H1 (cell line): ENCODE measurements around the gene LMO2. TPM values are rescaled to one million over a fixed set of nuclear protein-coding genes. Genes with fewer than 3 reads are reported as not detected.

Experiments used
- CTCF ChIA-PET: fragments of 300-600 bp; sonication (Branson Sonifier 250); formaldehyde crosslinking; loops from one replicate; lab custom pipeline; 2021; ENCODE audit not compliant: partially characterized antibody; lab: Charles Lee
- POLR2A ChIA-PET: fragments of 300-600 bp; sonication (Branson Sonifier 250); formaldehyde crosslinking; loops from one replicate; lab custom pipeline; 2021; ENCODE audit warnings: inconsistent platforms; ENCODE audit not compliant: partially characterized antibody; lab: Charles Lee
- DNase-seq, 2 experiments: peaks; one replicate each; pipeline versions ENCODE4 v3.0.0 to v3.0.0-alpha.2; 2010 to 2022; ENCODE audit warnings: low spot score in 2 of 2, low read depth in 1 of 2, mixed read lengths in 1 of 2
- FAIRE-seq: peaks from 2 replicates; lab custom pipeline; 2011; peaks lifted over from hg19 to GRCh38; lab: Jason Lieb, UNC
- H2AFZ ChIP-seq: 2 replicates; pipeline ENCODE4 v1.8.1; 2012; ENCODE audit warnings: low read length, inconsistent platforms
- H2AK5ac ChIP-seq: 2 replicates; pipeline ENCODE4 v1.6.1; 2013; ENCODE audit warnings: low read depth, low read length
- H2BK120ac ChIP-seq: replicated peaks from 2 replicates; pipeline ENCODE3; 2013; ENCODE audit warnings: low read depth, low read length, inconsistent platforms
- H2BK12ac ChIP-seq: 2 replicates; pipeline ENCODE4 v1.6.1; 2013; ENCODE audit warnings: low read depth, low read length
- H2BK15ac ChIP-seq: 2 replicates; pipeline ENCODE4 v1.6.1; 2013; ENCODE audit warnings: low read length
- H2BK20ac ChIP-seq: 2 replicates; pipeline ENCODE4 v1.6.1; 2013; ENCODE audit warnings: low read length
- H2BK5ac ChIP-seq: 2 replicates; pipeline ENCODE4 v1.6.1; 2013; ENCODE audit warnings: low read depth, low read length
- H3K14ac ChIP-seq: 2 replicates; pipeline ENCODE4 v1.6.1; 2013; ENCODE audit warnings: inconsistent platforms; ENCODE audit not compliant: insufficient read length
- H3K18ac ChIP-seq: 2 replicates; pipeline ENCODE4 v1.6.1; 2013; ENCODE audit warnings: low read length; ENCODE audit errors: extremely low read depth
- H3K23ac ChIP-seq: 2 replicates; pipeline ENCODE4 v1.6.1; 2013; ENCODE audit warnings: inconsistent platforms; ENCODE audit not compliant: insufficient read length
- H3K23me2 ChIP-seq: 2 replicates; pipeline ENCODE4 v1.6.1; 2013; ENCODE audit warnings: low read depth, low read length
- H3K27ac ChIP-seq: 2 replicates; pipeline ENCODE4 v1.6.1; 2011; ENCODE audit warnings: low read depth, low read length, inconsistent platforms
- H3K27me3 ChIP-seq, 4 experiments: replicated peaks in 1 of 4; 1 replicate in 1 of 4; 2 replicates in 3 of 4; pipeline versions ENCODE4 v1.6.1 to v1.8.1; 2011 to 2013; ENCODE audit warnings: low read length in 3 of 4, mild to moderate bottlenecking in 3 of 4, inconsistent platforms in 2 of 4, mixed read lengths in 2 of 4, moderate library complexity in 1 of 4; ENCODE audit not compliant: control insufficient read depth in 3 of 4, insufficient read depth in 3 of 4; ENCODE audit errors: extremely low read depth in 1 of 4
- H3K36me3 ChIP-seq, 4 experiments: 2 replicates each; pipeline versions ENCODE4 v1.6.1 to v1.8.1; 2011 to 2013; ENCODE audit warnings: mild to moderate bottlenecking in 4 of 4, low read length in 3 of 4, moderate library complexity in 2 of 4, control low read depth in 1 of 4, inconsistent platforms in 1 of 4; ENCODE audit not compliant: insufficient read depth in 4 of 4, control insufficient read depth in 2 of 4
- H3K4ac ChIP-seq: replicated peaks from 2 replicates; pipeline ENCODE3; 2013; ENCODE audit warnings: low read length, low read depth, mixed read lengths, inconsistent platforms; ENCODE audit not compliant: insufficient read length
- H3K4me1 ChIP-seq, 4 experiments: replicated peaks in 1 of 4; 1 replicate in 1 of 4; 2 replicates in 3 of 4; pipeline versions ENCODE4 v1.6.1 to v1.8.1; 2011 to 2013; ENCODE audit warnings: low read length in 3 of 4, inconsistent platforms in 2 of 4, mixed read lengths in 1 of 4; ENCODE audit not compliant: insufficient read depth in 4 of 4, control insufficient read depth in 3 of 4
- H3K4me2 ChIP-seq, 2 experiments: 2 replicates each; pipeline versions ENCODE4 v1.6.1 to v1.8.1; 2011 to 2013; ENCODE audit warnings: low read depth in 2 of 2, low read length in 2 of 2, control low read depth in 1 of 2, inconsistent platforms in 1 of 2, mild to moderate bottlenecking in 1 of 2; ENCODE audit not compliant: insufficient read depth in 1 of 2
- H3K4me3 ChIP-seq, 4 experiments: fragments of 200-600, 300-600 bp in 1 of 4; sonication (generic), shearing (Covaris generic), sonication (Bioruptor Twin) in 1 of 4; 2 replicates each; pipeline versions ENCODE4 v1.5.1 to v1.8.1; 2011 to 2016; ENCODE audit warnings: low read length in 4 of 4, low read depth in 3 of 4, control low read depth in 2 of 4, inconsistent platforms in 2 of 4, mild to moderate bottlenecking in 2 of 4, mixed read lengths in 1 of 4, moderate library complexity in 1 of 4; ENCODE audit not compliant: insufficient read depth in 2 of 4; ENCODE audit errors: extremely low read depth in 1 of 4
- H3K56ac ChIP-seq: replicated peaks from 2 replicates; pipeline ENCODE3; 2013; ENCODE audit warnings: low read depth, mild to moderate bottlenecking, mixed read lengths, low read length, inconsistent platforms; ENCODE audit not compliant: insufficient read length
- H3K79me1 ChIP-seq: 2 replicates; pipeline ENCODE4 v1.6.1; 2013; ENCODE audit warnings: low read depth, low read length, control low read depth
- H3K79me2 ChIP-seq, 2 experiments: 2 replicates each; pipeline versions ENCODE4 v1.6.1 to v1.8.1; 2012 to 2013; ENCODE audit warnings: low read length in 2 of 2, mild to moderate bottlenecking in 2 of 2, inconsistent platforms in 1 of 2; ENCODE audit not compliant: insufficient read depth in 2 of 2, control insufficient read depth in 1 of 2
- H3K9ac ChIP-seq, 4 experiments: replicated peaks in 1 of 4; 1 replicate in 1 of 4; 2 replicates in 3 of 4; pipeline versions ENCODE4 v1.6.1 to v1.8.1; 2011 to 2013; ENCODE audit warnings: low read depth in 3 of 4, low read length in 3 of 4, control low read depth in 2 of 4, mild to moderate bottlenecking in 2 of 4, moderate library complexity in 2 of 4, inconsistent platforms in 1 of 4; ENCODE audit errors: extremely low read depth in 1 of 4
- H3K9me3 ChIP-seq, 2 experiments: 2 replicates each; pipeline versions ENCODE4 v1.6.1 to v1.8.1; 2012 to 2013; ENCODE audit warnings: mild to moderate bottlenecking in 2 of 2, moderate library complexity in 2 of 2, control low read depth in 1 of 2, inconsistent platforms in 1 of 2, low read depth in 1 of 2, low read length in 1 of 2, mixed read lengths in 1 of 2; ENCODE audit not compliant: insufficient read depth in 2 of 2
- H4K20me1 ChIP-seq, 2 experiments: replicated peaks in 1 of 2; 2 replicates each; pipeline versions ENCODE3 to v1.8.1; 2011 to 2013; ENCODE audit warnings: inconsistent platforms in 2 of 2, low read length in 2 of 2, mild to moderate bottlenecking in 1 of 2; ENCODE audit not compliant: insufficient read depth in 2 of 2, control insufficient read depth in 1 of 2
- H4K5ac ChIP-seq: 2 replicates; pipeline ENCODE4 v1.6.1; 2013; ENCODE audit warnings: low read length, low read depth, mixed read lengths, inconsistent platforms; ENCODE audit not compliant: insufficient read length
- H4K8ac ChIP-seq: 2 replicates; pipeline ENCODE4 v1.8.0; 2013; ENCODE audit warnings: mild to moderate bottlenecking, moderate library complexity, low read length, inconsistent platforms; ENCODE audit not compliant: insufficient read depth; ENCODE audit errors: extremely low read depth
- H4K91ac ChIP-seq: replicated peaks from 2 replicates; pipeline ENCODE3; 2013; ENCODE audit warnings: low read length, mixed read lengths, inconsistent platforms; ENCODE audit not compliant: insufficient read length
- ASH2L ChIP-seq: fragments of 200-600, 300-600 bp; sonication (generic); IDR thresholded peaks from one replicate; pipeline ENCODE4 v1.7.1; 2017; ENCODE audit warnings: low read length
- CEBPB ChIP-seq: IDR thresholded peaks from 2 replicates; pipeline ENCODE4 v1.6.1; 2012; ENCODE audit warnings: low read depth, low read length
- CTBP2 ChIP-seq: IDR thresholded peaks from 2 replicates; pipeline ENCODE4 v1.7.0; 2011; ENCODE audit warnings: borderline replicate concordance, mild to moderate bottlenecking, moderate library complexity, mixed read lengths, low read length; ENCODE audit not compliant: insufficient read depth, insufficient read length
- EZH2 ChIP-seq: fragments of 200-600 bp; sonication (generic); IDR thresholded peaks from 2 replicates; pipeline ENCODE4 v1.7.1; 2012; ENCODE audit warnings: low read depth, mild to moderate bottlenecking, moderate library complexity, low read length, inconsistent platforms; ENCODE audit not compliant: severe bottlenecking
- RAD21 ChIP-seq, 2 experiments: IDR thresholded peaks in 1 of 2; conservative IDR thresholded peaks in 1 of 2; 2 replicates each; pipeline ENCODE4 v1.6.1; 2011; ENCODE audit warnings: low read depth in 2 of 2, low read length in 2 of 2, improper control_type of control experiment in 1 of 2, inconsistent platforms in 1 of 2, mild to moderate bottlenecking in 1 of 2, moderate library complexity in 1 of 2
- RFX5 ChIP-seq: IDR thresholded peaks from 2 replicates; pipeline ENCODE4 v1.6.1; 2011; ENCODE audit warnings: low read depth, low read length, improper control_type of control experiment, borderline replicate concordance
- RXRA ChIP-seq: IDR thresholded peaks from 2 replicates; pipeline ENCODE4 v1.6.1; 2011; ENCODE audit warnings: low read depth, mild to moderate bottlenecking, low read length, moderate library complexity; ENCODE audit not compliant: insufficient read depth
- SIN3A ChIP-seq, 2 experiments: IDR thresholded peaks in 1 of 2; conservative IDR thresholded peaks in 1 of 2; 2 replicates each; pipeline ENCODE4 v1.6.1; 2011 to 2012; ENCODE audit warnings: low read length in 2 of 2, improper control_type of control experiment in 1 of 2, low read depth in 1 of 2, mild to moderate bottlenecking in 1 of 2
- SP2 ChIP-seq: IDR thresholded peaks from 2 replicates; pipeline ENCODE4 v1.6.1; 2012; ENCODE audit warnings: mild to moderate bottlenecking, low read length, inconsistent platforms
- WGBS, 2 experiments: shearing (Covaris generic) in 1 of 2; methylation state at CpG; one replicate each; pipeline versions ENCODE4 v1.1.6 to v1.1.7; 2013 to 2015; ENCODE audit warnings: low lambda C conversion rate in 2 of 2, mixed read lengths in 2 of 2, inconsistent platforms in 1 of 2, low coverage in 1 of 2, missing lambda C conversion rate in 1 of 2; ENCODE audit not compliant: insufficient replicate concordance in 2 of 2, insufficient coverage in 1 of 2, insufficient read length in 1 of 2; ENCODE audit errors: extremely low coverage in 1 of 2, missing lambda C conversion rate in 1 of 2; 5-methylcytosine and 5-hydroxymethylcytosine counted together
- polyA plus RNA-seq, 7 experiments: library from polyadenylated mRNA; depleted of rRNA in 3 of 7; stranded (reverse) in 5 of 7; unstranded in 2 of 7; fragments of >200 nt in 5 of 7; fragments of 200-250 nt in 2 of 7; gene quantifications; 1 replicate in 5 of 7; 2 replicates in 1 of 7; 4 replicates in 1 of 7; pipeline versions ENCODE4 v1.2.1 to v1.2.3, GENCODE V29; 2011 to 2013; ENCODE audit warnings: missing spikeins in 2 of 7, mixed read lengths in 2 of 7
- total RNA-seq: library from RNA; stranded (reverse); fragmentation: NEBNext Ultra II Directional; extraction: Animal tissue kit (Norgen Biotek cat#: 25700); gene quantifications from 2 replicates; pipeline ENCODE4 v1.2.1, GENCODE V29; 2021
- TF ChIP-seq, protein P1 (sequence below): IDR thresholded peaks from 2 replicates; pipeline ENCODE4 v1.6.1; 2011; ENCODE audit warnings: low read depth, mild to moderate bottlenecking, low read length; ENCODE audit not compliant: insufficient read depth
- TF ChIP-seq, protein P2 (sequence below), 3 experiments: IDR thresholded peaks; 1 replicate in 2 of 3; 2 replicates in 1 of 3; pipeline versions ENCODE4 v1.5.1 to v1.6.1; 2011; ENCODE audit warnings: low read length in 3 of 3, mild to moderate bottlenecking in 3 of 3, inconsistent platforms in 2 of 3, low read depth in 1 of 3, moderate library complexity in 1 of 3; ENCODE audit not compliant: insufficient read depth in 1 of 3; ENCODE audit errors: control extremely low read depth in 1 of 3

The LMO2 gene
- total and polyA plus RNA-seq, 2 of the 8 experiments (the other 6 are each of a cell fraction or from before 2014, with no cell fraction given): 1.6 to 2.7 TPM

DNA sequence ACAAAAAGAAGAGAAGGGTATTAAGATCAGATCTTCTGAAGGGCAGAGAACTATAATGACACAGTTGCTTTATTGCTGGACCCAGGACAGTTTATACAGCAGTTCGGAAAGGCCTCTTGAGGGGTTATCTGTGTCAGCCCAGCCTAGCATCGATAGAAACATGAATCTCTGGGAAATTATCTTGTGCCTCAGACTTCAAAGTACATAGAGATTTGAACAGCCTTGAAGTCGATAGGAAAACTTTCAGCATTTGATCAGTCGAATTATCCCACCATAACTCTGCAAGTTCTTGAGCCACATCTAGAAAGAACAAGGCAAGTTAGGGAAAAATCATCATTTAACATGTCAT, 2.5 kb upstream of the LMO2 start:
- no peak overlapping the region for H4K91ac ChIP-seq
- H4K8ac ChIP-seq: no peak overlapping the region
- H3K79me1 ChIP-seq: no peaks in the 10 kb centered on the region
- H3K9me3 ChIP-seq: no peaks in the 10 kb centered on the region
- POLR2A ChIA-PET: no interaction called here
- H3K18ac ChIP-seq: no peak overlapping the region
- no peak overlapping the region for H2BK5ac ChIP-seq
- no peak overlapping the region for H2BK20ac ChIP-seq
- no peak overlapping the region for H2AK5ac ChIP-seq
- H3K9ac ChIP-seq: no peak overlapping the region
- DNase-seq: no peak
- no peak overlapping the region for H3K56ac ChIP-seq
- no peaks in the 10 kb centered on the region for H3K79me2 ChIP-seq
- CTCF ChIA-PET: no interaction called here
- H3K14ac ChIP-seq: no peak overlapping the region
- H3K36me3 ChIP-seq: no peaks in the 10 kb centered on the region
- H2AFZ ChIP-seq: no peak overlapping the region
- no peak overlapping the region for H3K4me3 ChIP-seq
- peaks cover 0 to 7% (median 3%) of the 10 kb centered on the region in 4 experiments; a peak in 3 of 7 replicates for H3K4me1 ChIP-seq
- H2BK120ac ChIP-seq: no peak overlapping the region
- H2BK15ac ChIP-seq: no peak overlapping the region
- H4K20me1 ChIP-seq: no peaks in the 10 kb centered on the region
- H4K5ac ChIP-seq: no peak overlapping the region
- 89% methylated on average over 4 of the region's 4 CpGs; no CpG with 5 or more reads in 1 of the 2 experiments for WGBS, 2 experiments
- no peak overlapping the region for H3K23ac ChIP-seq
- no peak for FAIRE-seq
- no peaks in the 10 kb centered on the region for H3K23me2 ChIP-seq
- no peaks in the 10 kb centered on the region for H3K27me3 ChIP-seq
- H3K4me2 ChIP-seq: no peak overlapping the region
- no peak overlapping the region for H3K27ac ChIP-seq
- H3K4ac ChIP-seq: no peak overlapping the region
- H2BK12ac ChIP-seq: no peak overlapping the region
- TF ChIP-seq RXRA (no peak), RFX5 (no peak), SIN3A (conservative IDR thresholded peaks at IDR 0.05 in 1 of 2, IDR thresholded peaks at IDR 0.05 in 1 of 2; ENCODE audit: low read depth in 1 of 2, low read length in 2 of 2) (no peak), CEBPB (no peak), EZH2 (no peak), CTBP2 (no peak), ASH2L (no peak), SP2 (no peak), RAD21 (IDR thresholded peaks at IDR 0.05 in 1 of 2, conservative IDR thresholded peaks at IDR 0.05 in 1 of 2; ENCODE audit: low read depth in 2 of 2, low read length in 2 of 2) (no peak)
- TF ChIP-seq, protein P1, sequence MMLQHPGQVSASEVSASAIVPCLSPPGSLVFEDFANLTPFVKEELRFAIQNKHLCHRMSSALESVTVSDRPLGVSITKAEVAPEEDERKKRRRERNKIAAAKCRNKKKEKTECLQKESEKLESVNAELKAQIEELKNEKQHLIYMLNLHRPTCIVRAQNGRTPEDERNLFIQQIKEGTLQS: no peak
- TF ChIP-seq, protein P2, sequence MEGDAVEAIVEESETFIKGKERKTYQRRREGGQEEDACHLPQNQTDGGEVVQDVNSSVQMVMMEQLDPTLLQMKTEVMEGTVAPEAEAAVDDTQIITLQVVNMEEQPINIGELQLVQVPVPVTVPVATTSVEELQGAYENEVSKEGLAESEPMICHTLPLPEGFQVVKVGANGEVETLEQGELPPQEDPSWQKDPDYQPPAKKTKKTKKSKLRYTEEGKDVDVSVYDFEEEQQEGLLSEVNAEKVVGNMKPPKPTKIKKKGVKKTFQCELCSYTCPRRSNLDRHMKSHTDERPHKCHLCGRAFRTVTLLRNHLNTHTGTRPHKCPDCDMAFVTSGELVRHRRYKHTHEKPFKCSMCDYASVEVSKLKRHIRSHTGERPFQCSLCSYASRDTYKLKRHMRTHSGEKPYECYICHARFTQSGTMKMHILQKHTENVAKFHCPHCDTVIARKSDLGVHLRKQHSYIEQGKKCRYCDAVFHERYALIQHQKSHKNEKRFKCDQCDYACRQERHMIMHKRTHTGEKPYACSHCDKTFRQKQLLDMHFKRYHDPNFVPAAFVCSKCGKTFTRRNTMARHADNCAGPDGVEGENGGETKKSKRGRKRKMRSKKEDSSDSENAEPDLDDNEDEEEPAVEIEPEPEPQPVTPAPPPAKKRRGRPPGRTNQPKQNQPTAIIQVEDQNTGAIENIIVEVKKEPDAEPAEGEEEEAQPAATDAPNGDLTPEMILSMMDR (IDR thresholded peaks at IDR 0.05; ENCODE audit: control extremely low read depth in 1 of 3, insufficient read depth in 1 of 3, low read depth in 1 of 3, low read length in 3 of 3): no peak
